HepG2 (cell line): ENCODE results near the gene COL9A2. TPM values are rescaled to one million over a fixed set of nuclear protein-coding genes. Genes with fewer than 3 reads are reported as not detected.

ENCODE experiments used
- AKAP8 ChIP-seq: sonication (generic); formaldehyde crosslinking; IDR thresholded peaks from 2 replicates; pipeline ENCODE4 v1.5.1; 2020; ENCODE audit warnings: mild to moderate bottlenecking, missing genetic modification reagents
- JUND ChIP-seq: sonication (generic); formaldehyde crosslinking; IDR thresholded peaks from 2 replicates; pipeline ENCODE4 v1.8.0; 2022; ENCODE audit warnings: mild to moderate bottlenecking, missing genetic modification reagents
- MIER2 ChIP-seq: IDR thresholded peaks from 2 replicates; pipeline ENCODE4 v1.6.1; 2016; ENCODE audit warnings: missing biosample characterization, missing genetic modification reagents
- NFE2L2 ChIP-seq: fragments of 150-350 bp; IDR thresholded peaks from 2 replicates; pipeline ENCODE4 v1.6.1; 2014; ENCODE audit warnings: low read length
- NPAS2 ChIP-seq: sonication (generic); formaldehyde crosslinking; IDR thresholded peaks from 2 replicates; pipeline ENCODE4 v1.8.0; 2022; ENCODE audit warnings: mild to moderate bottlenecking, missing genetic modification reagents, borderline replicate concordance
- RAD51 ChIP-seq: fragments of 450-650 bp; IDR thresholded peaks from 2 replicates; pipeline ENCODE4 v1.6.1; 2016; ENCODE audit warnings: borderline replicate concordance
- SNRNP70 ChIP-seq: fragments of 200-400 bp; formaldehyde crosslinking; IDR thresholded peaks from 2 replicates; pipeline ENCODE4 v1.6.1; 2017; ENCODE audit warnings: mild to moderate bottlenecking, low read depth, low read length, moderate library complexity
- SOX5 ChIP-seq: IDR thresholded peaks from 2 replicates; pipeline ENCODE4 v1.6.1; 2016; ENCODE audit warnings: borderline replicate concordance
- ZBTB21 ChIP-seq: sonication (generic); formaldehyde crosslinking; IDR thresholded peaks from 2 replicates; pipeline ENCODE4 v1.4.0; 2020; ENCODE audit warnings: missing genetic modification reagents
- ZKSCAN1 ChIP-seq: fragments of 150-350 bp; IDR thresholded peaks from 2 replicates; pipeline ENCODE4 v1.6.1; 2014; ENCODE audit warnings: low read length
- ZNF160 ChIP-seq: sonication (generic); formaldehyde crosslinking; IDR thresholded peaks from 2 replicates; pipeline ENCODE4 v1.8.0; 2022; ENCODE audit warnings: mild to moderate bottlenecking, inconsistent platforms, missing genetic modification reagents
- ZNF367 ChIP-seq: sonication (generic); formaldehyde crosslinking; IDR thresholded peaks from 2 replicates; pipeline ENCODE4 v1.4.0; 2020; ENCODE audit warnings: missing genetic modification reagents, borderline replicate concordance
- ZSCAN20 ChIP-seq: sonication (generic); formaldehyde crosslinking; IDR thresholded peaks from 2 replicates; pipeline ENCODE4 v1.4.0; 2020; ENCODE audit warnings: missing genetic modification reagents, mild to moderate bottlenecking, borderline replicate concordance
- polyA plus RNA-seq, 8 experiments: library from polyadenylated mRNA; depleted of rRNA in 3 of 8; stranded (reverse) in 7 of 8; unstranded in 1 of 8; fragments of >200 nt; fragmentation: Illumina TruSeq in 4 of 8; extraction: Trizol in 4 of 8; gene quantifications; 2 replicates each; pipeline versions ENCODE4 v1.2.1 to v1.2.3, GENCODE V29; 2011 to 2016; ENCODE audit warnings: low read depth in 4 of 8, missing spikeins in 1 of 8, mixed read lengths in 1 of 8; ENCODE audit not compliant: insufficient read depth in 1 of 8
- total RNA-seq, 5 experiments: library from RNA; depleted of rRNA; stranded (reverse); fragments of >200 nt; fragmentation: Illumina TruSeq; extraction: Trizol; gene quantifications; 2 replicates each; pipeline ENCODE4 v1.2.3, GENCODE V29; 2016; ENCODE audit warnings: low read depth in 1 of 5
- TF ChIP-seq, protein P1 (sequence below): IDR thresholded peaks from 2 replicates; pipeline ENCODE4 v1.6.1; 2012; ENCODE audit warnings: low read depth, low read length, improper control_type of control experiment
- TF ChIP-seq, protein P2 (sequence below): sonication (generic); formaldehyde crosslinking; IDR thresholded peaks from 2 replicates; pipeline ENCODE4 v1.4.0; 2020; ENCODE audit warnings: missing genetic modification reagents; ENCODE audit errors: not compliant biosample characterization
- TF ChIP-seq, protein P3 (sequence below): sonication (generic); formaldehyde crosslinking; IDR thresholded peaks from 2 replicates; pipeline ENCODE4 v1.5.1; 2020; ENCODE audit warnings: mild to moderate bottlenecking, missing genetic modification reagents, borderline replicate concordance
- TF ChIP-seq, protein P4 (sequence below): sonication (generic); formaldehyde crosslinking; IDR thresholded peaks from 2 replicates; pipeline ENCODE4 v1.9.0; 2021; ENCODE audit warnings: missing genetic modification reagents, mild to moderate bottlenecking, borderline replicate concordance
- TF ChIP-seq, protein P5 (sequence below): sonication (generic); formaldehyde crosslinking; IDR thresholded peaks from 2 replicates; pipeline ENCODE4 v1.5.0; 2020; ENCODE audit warnings: mild to moderate bottlenecking, missing genetic modification reagents

Gene COL9A2
- total and polyA plus RNA-seq, 2 of the 13 experiments (the other 11 are each of a cell fraction or from before 2014, with no cell fraction given) = 20.2 to 26.9 TPM

DNA sequence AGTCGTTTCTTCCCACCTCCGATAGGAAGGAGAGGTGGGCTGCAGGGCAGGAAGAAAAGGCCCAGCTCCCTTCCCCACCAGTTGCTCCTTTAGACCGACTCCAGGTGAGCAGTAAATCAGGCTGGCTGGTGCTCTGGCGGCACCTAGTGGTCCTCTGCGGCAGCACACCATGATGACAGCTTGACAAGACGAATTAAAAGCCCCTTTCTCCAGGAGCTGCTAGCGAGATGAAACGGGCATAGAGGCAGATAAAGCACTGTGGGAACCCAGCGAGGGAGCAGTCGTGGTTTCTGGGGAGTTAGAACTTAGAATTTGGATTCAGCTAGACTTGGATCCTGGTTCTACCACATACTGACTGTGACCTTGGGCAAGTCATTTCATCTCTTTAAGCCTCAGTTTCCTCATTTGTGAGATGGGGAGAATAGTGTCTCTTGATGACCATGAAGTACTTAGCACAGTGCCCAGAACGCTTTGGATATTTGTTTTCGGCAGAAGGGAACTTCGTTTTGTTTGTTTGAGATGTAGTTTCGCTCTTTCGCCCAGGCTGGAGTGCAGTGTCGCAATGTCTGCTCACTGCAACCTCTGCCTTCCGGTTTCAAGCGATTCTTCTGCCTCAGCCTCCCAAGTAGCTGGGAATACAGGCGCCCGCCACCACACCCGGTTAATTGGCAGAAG is 21.8 kb upstream of the COL9A2 start (continued):
- TF ChIP-seq, protein P1, sequence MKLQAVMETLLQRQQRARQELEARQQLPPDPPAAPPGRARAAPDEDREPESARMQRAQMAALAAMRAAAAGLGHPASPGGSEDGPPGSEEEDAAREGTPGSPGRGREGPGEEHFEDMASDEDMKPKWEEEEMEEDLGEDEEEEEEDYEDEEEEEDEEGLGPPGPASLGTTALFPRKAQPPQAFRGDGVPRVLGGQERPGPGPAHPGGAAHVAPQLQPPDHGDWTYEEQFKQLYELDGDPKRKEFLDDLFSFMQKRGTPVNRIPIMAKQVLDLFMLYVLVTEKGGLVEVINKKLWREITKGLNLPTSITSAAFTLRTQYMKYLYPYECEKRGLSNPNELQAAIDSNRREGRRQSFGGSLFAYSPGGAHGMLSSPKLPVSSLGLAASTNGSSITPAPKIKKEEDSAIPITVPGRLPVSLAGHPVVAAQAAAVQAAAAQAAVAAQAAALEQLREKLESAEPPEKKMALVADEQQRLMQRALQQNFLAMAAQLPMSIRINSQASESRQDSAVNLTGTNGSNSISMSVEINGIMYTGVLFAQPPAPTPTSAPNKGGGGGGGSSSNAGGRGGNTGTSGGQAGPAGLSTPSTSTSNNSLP = no peak
- TF ChIP-seq, protein P2, sequence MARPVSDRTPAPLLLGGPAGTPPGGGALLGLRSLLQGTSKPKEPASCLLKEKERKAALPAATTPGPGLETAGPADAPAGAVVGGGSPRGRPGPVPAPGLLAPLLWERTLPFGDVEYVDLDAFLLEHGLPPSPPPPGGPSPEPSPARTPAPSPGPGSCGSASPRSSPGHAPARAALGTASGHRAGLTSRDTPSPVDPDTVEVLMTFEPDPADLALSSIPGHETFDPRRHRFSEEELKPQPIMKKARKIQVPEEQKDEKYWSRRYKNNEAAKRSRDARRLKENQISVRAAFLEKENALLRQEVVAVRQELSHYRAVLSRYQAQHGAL (CRISPR knock-in tag) = no peak
- TF ChIP-seq ZKSCAN1 (no peak), SOX5 (CRISPR knock-in tag) (no peak), NPAS2 (CRISPR knock-in tag) (no peak), MIER2 (no peak), AKAP8 (CRISPR knock-in tag) (no peak), JUND (CRISPR knock-in tag) (no peak), ZBTB21 (no peak), SNRNP70 (no peak), ZNF160 (CRISPR knock-in tag) (no peak), NFE2L2 (no peak), ZNF367 (no peak), RAD51 (no peak), ZSCAN20 (no peak)
- TF ChIP-seq, protein P3, sequence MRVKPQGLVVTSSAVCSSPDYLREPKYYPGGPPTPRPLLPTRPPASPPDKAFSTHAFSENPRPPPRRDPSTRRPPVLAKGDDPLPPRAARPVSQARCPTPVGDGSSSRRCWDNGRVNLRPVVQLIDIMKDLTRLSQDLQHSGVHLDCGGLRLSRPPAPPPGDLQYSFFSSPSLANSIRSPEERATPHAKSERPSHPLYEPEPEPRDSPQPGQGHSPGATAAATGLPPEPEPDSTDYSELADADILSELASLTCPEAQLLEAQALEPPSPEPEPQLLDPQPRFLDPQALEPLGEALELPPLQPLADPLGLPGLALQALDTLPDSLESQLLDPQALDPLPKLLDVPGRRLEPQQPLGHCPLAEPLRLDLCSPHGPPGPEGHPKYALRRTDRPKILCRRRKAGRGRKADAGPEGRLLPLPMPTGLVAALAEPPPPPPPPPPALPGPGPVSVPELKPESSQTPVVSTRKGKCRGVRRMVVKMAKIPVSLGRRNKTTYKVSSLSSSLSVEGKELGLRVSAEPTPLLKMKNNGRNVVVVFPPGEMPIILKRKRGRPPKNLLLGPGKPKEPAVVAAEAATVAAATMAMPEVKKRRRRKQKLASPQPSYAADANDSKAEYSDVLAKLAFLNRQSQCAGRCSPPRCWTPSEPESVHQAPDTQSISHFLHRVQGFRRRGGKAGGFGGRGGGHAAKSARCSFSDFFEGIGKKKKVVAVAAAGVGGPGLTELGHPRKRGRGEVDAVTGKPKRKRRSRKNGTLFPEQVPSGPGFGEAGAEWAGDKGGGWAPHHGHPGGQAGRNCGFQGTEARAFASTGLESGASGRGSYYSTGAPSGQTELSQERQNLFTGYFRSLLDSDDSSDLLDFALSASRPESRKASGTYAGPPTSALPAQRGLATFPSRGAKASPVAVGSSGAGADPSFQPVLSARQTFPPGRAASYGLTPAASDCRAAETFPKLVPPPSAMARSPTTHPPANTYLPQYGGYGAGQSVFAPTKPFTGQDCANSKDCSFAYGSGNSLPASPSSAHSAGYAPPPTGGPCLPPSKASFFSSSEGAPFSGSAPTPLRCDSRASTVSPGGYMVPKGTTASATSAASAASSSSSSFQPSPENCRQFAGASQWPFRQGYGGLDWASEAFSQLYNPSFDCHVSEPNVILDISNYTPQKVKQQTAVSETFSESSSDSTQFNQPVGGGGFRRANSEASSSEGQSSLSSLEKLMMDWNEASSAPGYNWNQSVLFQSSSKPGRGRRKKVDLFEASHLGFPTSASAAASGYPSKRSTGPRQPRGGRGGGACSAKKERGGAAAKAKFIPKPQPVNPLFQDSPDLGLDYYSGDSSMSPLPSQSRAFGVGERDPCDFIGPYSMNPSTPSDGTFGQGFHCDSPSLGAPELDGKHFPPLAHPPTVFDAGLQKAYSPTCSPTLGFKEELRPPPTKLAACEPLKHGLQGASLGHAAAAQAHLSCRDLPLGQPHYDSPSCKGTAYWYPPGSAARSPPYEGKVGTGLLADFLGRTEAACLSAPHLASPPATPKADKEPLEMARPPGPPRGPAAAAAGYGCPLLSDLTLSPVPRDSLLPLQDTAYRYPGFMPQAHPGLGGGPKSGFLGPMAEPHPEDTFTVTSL (CRISPR knock-in tag) = no peak; the same call in 1 of the 2 replicates
- TF ChIP-seq, protein P4, sequence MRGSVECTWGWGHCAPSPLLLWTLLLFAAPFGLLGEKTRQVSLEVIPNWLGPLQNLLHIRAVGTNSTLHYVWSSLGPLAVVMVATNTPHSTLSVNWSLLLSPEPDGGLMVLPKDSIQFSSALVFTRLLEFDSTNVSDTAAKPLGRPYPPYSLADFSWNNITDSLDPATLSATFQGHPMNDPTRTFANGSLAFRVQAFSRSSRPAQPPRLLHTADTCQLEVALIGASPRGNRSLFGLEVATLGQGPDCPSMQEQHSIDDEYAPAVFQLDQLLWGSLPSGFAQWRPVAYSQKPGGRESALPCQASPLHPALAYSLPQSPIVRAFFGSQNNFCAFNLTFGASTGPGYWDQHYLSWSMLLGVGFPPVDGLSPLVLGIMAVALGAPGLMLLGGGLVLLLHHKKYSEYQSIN (CRISPR knock-in tag) = no peak
- TF ChIP-seq, protein P5, sequence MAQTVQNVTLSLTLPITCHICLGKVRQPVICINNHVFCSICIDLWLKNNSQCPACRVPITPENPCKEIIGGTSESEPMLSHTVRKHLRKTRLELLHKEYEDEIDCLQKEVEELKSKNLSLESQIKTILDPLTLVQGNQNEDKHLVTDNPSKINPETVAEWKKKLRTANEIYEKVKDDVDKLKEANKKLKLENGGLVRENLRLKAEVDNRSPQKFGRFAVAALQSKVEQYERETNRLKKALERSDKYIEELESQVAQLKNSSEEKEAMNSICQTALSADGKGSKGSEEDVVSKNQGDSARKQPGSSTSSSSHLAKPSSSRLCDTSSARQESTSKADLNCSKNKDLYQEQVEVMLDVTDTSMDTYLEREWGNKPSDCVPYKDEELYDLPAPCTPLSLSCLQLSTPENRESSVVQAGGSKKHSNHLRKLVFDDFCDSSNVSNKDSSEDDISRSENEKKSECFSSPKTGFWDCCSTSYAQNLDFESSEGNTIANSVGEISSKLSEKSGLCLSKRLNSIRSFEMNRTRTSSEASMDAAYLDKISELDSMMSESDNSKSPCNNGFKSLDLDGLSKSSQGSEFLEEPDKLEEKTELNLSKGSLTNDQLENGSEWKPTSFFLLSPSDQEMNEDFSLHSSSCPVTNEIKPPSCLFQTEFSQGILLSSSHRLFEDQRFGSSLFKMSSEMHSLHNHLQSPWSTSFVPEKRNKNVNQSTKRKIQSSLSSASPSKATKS (CRISPR knock-in tag) = no peak
